GM19351 (cell line): Measurements from ENCODE around the gene LMBR1.
"Not testable (repeated sequence)": the region's sequence is repeated elsewhere in the genome, so short reads cannot be mapped to it uniquely, and the experiment has no call there.

Experiments used
- ATAC-seq: cut with Tn5 transposase; IDR thresholded peaks from one replicate; pipeline ENCODE4 v1.9.1; 2021; ENCODE audit warnings: mild to moderate bottlenecking, moderate library complexity; ENCODE audit not compliant: unreplicated experiment

LMBR1 gene

DNA sequence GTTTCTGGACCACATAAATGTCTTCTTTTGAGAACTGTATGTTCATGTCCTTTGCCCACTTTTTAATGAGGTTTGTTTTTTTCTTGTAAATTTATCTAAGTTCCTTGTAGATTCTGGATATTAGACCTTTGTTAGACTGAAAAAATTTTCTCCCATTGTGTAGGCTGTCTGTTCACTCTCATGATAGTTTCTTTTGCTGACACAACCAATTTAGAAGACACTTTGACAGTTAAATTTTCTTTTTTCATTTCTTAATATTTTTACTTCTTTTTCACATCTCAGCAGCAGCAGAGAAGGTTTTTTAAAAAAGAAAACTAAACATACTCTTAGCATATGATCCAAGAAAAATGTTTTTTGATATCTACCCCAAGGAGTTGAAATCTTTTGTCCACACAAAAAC is 190.6 kb downstream of the LMBR1 start:
- ATAC-seq, result no peak

DNA sequence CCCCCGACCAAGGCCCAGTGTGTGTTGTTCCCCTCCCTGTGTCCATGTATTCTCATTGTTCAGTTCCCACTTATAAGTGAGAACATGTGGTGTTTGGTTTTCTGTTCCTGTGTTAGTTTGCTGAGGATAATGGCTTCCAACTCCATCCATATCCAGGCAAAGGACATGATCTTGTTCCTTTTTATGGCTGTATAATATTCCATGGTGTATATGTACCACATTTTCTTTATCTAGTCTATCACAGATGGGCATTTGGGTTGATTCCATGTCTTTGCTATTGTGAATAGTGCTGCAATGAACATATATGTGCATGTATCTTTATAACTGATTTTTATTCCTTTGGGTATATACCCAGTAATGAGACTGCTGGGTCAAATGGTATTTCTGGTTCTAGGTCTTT is 191.2 kb downstream of the LMBR1 start:
- not testable (repeated sequence) for ATAC-seq

DNA sequence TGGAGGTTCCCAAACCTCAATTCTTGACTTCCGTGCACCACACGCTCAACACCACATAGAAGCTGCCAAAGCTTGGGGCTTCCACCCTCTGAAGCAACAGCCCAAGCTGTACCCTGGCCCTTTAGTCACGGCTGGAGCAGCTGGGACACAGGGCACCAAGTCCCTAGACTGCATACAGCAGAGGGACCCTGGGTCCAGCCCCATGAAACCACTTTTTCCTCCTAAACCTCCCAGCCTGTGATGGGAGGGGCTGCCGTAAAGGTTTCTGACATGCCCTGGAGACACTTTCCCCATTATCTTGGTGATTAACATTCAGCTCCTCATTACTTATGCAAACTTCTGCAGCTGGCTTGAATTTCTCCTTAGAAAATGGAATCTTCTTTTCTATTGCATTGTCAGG is 194.5 kb downstream of the LMBR1 start:
- ATAC-seq, result not testable (repeated sequence)

DNA sequence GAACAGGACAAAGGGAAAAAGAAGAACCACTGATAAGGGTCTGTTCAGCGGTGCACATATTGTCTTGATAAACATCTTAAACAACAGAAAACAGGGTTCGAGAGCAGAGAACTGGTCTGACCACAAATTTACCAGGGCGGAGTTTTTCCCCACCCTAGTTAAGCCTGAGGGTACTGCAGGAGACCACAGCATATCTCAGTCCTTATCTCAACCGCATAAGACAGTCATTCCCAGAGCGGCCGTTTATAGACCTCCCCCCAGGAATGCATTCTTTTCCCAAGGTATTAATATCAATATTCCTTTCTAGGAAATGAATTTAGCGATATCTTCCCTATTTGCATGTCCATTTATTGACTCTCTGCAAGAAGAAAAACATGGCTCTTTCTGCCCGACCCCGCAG is 195.7 kb downstream of the LMBR1 start:
- ATAC-seq, result not testable (repeated sequence)

DNA sequence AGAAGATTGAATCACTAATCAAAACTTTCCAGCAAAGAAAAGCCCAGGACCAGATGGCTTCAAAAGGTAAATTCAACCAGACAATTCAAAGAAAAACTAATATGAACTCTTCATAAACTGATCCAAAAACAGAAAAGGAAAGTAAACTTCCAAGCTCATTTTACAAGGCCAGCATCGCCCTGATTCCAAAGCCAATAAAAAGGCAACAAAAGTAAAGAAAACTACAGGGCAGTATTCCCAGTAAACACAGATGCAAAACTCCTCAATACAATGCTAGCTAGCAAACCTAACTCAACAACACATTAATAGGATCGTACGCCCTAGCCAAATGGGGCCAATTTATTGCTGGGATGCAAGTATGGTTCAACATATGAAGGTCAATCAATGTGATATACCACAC is 199.4 kb downstream of the LMBR1 start:
- ATAC-seq, result no peak

DNA sequence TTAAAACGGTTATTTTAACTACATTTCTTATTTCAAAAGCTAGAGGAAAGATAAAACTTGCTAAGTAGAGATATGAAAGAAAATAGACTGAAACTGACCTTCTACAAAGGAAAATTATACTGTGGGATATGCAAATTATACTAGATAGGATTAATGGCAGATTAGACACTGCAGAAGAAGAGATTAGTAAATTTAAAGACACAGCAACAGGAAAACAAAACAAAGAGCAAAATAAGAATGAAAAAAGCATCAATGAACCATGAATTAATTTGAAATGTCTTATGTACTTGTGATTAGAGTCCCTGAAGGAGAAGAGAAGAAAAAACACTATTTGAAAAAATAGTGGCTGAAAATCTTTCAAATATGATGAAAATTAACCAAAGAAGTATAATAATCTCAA is 200.1 kb downstream of the LMBR1 start:
- no peak for ATAC-seq

DNA sequence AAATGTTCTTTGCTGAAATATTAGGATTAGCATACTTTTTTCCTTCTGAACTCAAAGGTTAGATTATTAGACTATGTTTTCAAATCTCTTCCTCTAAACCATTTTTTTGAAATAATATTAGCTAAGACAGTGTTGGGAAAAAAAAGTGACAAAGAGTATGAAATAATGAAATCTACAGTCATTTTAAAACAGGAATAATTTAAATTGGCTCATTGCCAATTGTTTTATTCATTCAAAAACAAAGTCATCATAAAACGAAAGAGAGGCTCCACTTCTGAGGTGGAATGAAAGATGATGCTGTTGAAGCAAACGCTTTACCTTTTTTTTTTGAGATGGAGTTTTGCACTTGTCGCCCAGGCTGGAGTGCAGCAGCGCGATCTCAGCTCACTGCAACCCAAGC is 201.2 kb downstream of the LMBR1 start:
- ATAC-seq, result no peak

DNA sequence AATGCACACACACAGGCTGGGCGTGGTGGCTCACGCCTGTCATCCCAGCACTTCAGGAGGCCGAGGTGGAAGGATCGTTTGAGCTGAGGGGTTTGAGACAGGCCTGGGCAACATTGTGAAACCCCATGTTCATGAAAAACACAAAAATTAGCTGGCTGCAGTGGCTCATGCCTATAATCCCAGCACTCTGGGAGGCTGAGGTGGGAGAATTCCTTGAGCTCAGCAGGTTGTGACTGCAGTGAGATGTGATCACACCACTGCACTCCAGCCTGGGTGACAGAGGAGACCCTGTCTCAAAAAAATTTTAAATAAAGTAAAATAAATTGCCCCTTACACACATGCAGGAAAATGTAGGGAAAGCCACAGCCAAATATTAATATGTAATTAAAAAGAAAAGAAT is 208.3 kb downstream of the LMBR1 start:
- ATAC-seq, result no peak

DNA sequence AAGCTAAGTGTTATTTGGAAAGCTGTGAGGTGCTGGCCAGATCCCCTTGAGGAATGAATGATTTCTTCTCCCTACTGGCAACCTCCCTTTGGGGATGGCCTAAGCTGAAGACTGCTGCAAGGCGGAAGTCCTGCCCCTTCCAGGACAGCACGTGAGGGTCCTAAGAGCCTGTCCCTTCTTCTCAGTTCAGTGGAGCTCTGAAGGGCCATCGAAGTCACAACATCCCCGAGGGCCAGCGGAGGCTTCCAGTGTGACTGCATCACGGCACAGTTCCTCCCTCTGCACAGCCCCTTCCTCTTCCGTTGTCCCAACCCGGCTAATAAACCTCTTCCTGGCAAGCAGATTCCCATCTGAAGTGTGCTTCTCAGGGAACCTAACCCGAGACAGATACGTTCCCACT is 208.7 kb downstream of the LMBR1 start:
- ATAC-seq, result no peak

DNA sequence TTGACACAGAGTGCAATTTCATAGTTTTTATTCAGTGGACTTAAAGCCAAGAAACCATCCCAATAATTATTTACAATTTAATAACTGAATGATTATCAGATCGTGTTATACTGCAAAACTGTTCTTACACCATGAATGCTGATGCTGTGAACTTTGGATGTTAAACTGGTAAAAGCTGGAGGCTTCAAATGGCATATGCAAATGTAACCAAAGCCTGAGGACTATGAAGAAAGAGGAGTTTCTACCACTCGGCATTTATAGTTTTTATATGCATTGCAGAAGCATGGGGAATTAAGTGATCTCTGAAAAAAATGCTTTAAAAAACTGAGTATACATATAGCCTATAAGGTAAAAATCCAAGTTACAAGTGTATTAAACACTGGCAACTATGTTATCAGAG is 210.1 kb downstream of the LMBR1 start:
- ATAC-seq, result no peak

DNA sequence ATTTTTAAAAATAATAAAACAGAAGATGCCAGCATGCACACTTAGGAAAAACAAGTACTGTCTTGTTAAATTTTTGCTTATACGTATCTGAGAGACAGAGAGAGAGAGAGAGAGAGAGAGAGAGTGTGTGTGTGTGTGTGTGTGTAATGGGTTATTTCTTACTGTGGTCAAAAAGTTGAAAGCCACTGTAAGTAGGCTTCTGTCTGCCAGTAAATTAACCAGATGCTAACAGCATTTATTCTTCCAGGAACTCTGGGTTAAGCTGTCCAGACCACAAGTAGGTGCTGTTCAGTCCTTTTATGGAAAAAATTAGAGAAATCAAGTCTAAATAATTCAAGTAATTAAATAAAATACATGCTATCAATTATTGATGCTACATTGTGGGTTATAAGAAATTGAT is 212.7 kb downstream of the LMBR1 start:
- no peak for ATAC-seq

DNA sequence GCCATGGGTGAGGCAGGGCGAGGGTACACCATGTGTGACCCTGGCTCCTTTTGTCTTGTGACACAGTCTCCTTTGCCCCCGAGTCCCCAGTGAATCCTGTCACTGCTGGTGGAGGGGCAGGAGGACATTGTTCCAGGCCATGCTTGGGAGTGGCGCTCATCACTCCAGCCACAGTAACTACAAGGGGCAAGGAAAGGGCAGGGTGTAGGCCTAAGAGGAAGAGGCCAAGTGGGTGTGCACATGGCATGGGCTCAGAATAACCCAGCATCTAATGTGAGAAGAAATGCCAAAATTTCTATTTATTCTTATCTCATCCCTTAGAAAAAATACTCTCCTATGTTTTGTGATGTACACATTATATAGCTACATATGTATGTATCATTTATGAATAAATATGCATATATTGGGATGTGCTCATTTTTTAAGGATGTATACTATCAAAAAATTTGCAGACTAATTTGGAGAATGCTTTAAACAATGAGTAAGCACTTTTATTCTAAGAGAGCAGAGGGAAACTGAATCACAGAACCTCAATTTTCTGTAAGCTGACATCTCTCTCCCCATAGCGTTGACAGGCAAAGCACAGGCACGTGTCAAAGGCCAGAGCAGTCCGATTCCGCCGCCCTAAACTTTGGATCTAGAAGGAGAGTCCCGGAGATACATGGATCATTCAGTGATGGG is 215.5 kb downstream of the LMBR1 start:
- no peak for ATAC-seq

DNA sequence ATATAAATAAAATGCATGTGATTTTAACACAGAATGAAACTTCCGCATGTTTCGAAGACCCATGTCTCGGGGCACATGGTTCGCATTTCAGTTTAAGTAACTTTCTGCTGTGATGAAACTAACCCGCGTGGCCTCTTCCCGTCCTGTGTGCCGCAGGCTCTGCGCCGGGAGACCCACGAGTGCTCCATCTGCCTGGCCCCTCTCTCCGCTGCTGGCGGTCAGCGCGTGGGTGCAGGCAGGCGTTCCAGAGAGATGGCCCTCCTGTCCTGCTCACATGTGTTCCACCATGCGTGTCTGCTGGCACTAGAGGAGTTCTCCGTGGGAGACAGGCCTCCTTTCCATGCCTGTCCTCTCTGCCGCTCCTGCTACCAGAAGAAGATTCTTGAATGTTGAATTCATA is 216.7 kb downstream of the LMBR1 start:
- ATAC-seq, result no peak

DNA sequence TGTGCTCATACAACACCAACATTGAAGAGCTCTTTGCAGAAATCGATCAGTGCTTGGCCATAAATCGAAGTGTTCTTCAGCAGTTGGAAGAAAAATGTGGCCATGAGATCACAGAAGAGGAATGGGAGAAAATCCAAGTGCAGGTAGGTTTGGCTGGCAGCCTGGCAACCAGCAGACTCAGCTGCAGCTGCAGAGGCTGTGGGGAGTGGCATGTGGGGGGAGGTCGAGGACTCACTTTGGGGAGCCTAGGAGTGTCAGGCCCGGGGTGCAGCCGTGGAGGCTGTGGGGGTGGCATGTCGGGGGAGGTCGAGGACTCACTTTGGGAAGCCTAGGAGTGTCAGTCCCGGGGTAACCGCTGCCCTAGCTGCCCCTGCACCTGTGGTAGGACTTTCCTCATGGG is 217.3 kb downstream of the LMBR1 start:
- ATAC-seq, result no peak

DNA sequence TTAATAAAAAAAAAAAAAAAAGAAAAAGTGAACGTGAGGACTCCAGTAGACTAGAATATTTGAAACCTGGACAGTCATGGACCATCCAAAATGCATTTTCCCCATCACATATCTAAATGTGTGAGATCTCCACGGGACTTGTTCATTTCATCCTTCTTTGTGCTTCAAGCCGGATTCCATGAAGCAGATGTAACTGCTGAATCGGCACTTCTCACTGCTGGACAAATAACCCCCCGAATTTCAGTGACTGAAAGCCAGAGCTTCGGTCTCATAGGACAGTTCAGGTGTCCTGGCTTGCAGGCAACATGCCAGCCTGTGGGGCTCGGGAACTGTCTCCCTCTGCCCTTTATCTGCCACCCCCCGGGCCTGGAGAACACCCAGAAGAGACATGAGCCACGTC is 219.1 kb downstream of the LMBR1 start:
- no peak for ATAC-seq

DNA sequence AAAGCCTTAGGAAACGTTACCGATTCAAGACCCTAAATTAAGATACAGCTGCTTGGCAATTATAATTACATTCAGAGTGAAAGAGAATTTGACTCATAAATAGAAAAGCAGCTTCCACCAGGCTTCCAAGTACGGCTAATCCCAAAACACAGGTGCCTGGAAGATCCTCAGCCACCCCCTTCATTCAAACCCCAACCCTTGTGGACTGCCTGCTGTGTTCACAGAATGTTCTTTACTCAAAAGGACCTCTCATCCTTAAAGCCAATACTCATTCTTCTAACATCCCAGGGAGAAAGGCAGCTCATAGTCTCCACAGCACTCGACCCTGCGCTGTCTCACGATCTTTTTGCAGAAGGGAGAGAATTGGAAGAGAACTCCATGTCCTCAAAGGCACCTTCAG is 219.5 kb downstream of the LMBR1 start:
- no peak for ATAC-seq

DNA sequence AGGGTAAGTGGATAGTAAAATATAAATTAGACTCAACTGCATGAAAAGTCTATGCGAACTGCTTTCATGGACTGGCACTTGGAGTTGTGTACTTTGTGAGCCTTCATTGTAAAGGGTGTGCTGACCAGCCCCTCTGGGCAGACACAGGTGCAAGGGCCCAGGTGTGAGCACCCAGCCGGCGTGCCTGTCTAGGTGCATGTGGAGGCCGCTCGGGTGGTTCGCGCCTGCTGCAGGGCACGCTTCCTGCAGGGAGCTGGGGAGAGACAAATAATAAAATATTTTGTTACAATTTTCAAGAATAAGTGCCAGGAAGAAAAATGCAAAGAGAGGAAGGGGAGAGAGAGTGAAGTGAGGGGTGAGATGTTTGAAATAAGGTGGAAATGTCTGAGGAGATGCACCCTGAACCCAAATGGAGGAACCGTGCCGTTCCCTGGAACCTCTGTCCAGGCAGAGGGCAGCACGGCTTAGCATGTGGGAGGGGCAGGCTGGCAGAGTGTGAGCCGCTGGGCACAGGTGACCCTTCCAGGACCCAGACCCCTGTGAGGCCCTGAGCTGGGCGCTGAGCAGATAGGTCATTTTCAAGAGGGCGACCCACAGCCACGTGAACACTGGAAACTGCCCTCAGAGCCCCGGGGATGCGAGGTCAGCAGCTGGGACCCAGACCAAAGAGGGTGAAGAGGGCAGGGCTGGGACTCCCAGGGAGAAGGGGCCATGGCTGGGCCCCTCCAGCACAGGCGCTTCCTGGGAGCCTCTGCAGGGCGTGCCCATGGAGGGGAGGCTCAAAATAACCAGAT is 223.8 kb downstream of the LMBR1 start:
- no peak for ATAC-seq

DNA sequence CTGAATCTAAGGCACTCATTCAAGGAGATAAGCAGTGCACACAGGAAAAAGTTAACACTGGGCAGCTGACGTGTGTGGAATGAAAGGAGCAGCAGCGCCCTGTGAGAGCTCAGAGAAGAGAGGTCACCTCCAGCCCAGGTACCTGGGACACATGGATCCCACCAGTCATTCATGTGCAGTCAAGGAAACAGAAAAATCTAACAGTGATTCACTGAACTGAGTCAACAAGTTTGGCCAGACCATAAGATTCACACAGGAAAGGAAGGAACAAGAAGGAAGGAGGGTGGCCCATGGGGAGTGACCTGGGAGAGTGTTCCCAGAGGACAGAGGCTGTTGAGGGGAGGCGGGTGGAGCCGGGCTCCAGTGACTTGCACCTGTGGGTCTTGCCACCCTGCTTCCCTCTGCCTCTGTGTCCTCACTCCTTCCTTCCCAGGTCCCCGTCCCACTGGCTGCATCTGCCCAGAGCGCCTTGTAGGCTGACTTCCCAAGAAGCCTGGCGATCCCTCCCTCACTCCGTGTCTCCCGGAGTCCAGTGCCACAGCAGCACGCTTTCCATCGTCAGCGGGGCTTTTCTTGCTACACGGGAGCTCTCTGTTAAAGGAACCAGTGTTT is 224.7 kb downstream of the LMBR1 start:
- ATAC-seq, result no peak

DNA sequence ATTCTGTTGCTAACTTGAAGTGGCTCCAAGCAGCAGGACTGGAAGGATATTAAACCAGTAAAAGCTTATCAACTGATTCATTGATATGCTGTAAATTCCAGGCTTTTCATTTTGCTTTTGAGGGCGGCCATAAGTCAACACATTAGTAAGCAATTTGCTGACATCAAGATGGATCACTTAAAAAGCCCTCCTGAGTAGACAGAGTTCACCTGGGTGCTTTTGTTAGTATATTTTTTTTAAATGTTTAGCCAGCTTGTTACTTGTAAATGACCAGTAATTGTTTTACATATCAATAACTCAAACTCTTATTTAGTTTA is 225.9 kb downstream of the LMBR1 start:
- no peak for ATAC-seq

DNA sequence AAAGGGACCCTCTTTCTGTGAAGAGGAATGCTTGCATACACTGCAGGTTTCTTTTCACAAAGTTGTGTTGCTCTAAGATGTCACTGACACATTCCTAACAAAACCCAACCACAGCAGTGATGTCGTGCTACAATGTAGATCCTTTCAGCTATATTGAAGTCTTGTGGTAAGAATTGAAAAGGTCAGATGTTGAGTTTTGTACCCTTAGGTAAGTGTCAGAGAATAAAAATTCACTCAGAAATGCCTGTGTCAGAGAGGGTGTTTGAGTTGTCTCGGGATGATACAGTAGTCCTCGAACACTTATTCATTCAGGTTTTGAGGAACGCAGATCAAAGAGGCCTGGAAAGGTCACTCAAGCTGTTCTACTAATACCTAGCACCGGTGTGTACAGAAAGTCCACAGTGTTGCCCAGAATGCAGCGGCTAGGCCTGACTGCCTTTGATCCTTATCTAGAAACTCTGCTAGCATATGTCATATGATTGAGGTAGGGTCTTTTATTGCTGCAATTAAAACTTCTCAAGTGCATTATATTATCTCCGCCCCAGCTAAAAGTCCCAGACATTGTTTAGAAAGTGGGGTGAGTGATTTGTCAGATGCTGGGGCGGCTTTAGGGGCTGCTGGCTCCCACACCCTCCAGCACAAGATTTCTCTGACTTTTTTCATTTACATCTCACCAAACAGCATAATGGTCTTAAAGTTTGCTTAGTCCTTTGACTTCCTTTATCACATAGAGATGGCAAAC is 226.4 kb downstream of the LMBR1 start:
- no peak for ATAC-seq

DNA sequence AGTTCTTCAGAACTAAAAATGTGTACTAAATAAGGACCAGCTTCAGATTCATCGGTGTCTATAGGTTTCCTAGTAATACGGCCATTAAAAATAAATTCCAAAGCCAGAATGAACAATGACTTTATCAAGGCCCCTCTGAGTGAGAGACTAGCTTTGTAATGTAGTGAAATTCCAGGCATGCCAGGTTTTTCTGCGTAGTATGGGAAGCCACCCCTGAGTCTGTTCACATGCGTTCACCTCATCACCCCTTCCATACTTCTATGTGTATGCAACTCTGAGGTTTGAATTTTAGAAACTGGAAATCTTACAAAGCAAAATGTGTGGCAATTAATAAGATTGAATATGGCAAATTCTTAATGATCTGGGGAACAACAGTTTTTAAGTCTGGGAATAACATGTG is 227.9 kb downstream of the LMBR1 start:
- no peak for ATAC-seq

DNA sequence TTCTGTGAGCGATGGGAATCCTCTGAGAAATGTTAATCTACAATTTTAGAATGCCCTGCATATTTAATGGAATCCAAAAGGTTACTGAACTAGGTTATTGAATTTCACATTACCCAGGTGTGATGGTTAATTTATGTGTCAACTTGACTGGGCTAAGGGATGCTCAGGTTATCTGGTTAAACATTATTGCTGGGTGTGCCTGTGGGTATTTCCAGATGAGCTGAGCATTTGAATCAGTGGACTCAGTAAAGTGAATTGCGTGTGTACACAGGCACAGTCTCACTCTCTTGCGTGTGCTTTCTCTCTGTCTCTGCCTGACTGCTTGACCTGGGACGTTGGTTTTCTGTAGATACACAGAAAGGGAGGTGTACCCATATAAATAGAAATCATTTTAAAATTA is 230.7 kb downstream of the LMBR1 start:
- ATAC-seq, result no peak
